ENCODE measurements around the gene PLPPR1.

GRCh38 chr9:101324245-101324804 lies 295.8 kb downstream of the PLPPR1 start:
- TF ChIP-seq PPARA (CRISPR knock-in tag; IDR thresholded peaks at IDR 0.05; ENCODE audit: borderline replicate concordance) = no peak
- no peak for TF ChIP-seq ZNF70 (CRISPR knock-in tag; IDR thresholded peaks at IDR 0.05)
